HEK293T (cell line): ENCODE results near the gene KCTD20.

Source experiments
- FOXA1 ChIP-seq: fragments of 450-650 bp; IDR thresholded peaks from 2 replicates; pipeline ENCODE4 v1.6.1; 2016; ENCODE audit warnings: mild to moderate bottlenecking
- HDGF ChIP-seq: fragments of 450-650 bp; IDR thresholded peaks from 2 replicates; pipeline ENCODE4 v1.6.1; 2017; ENCODE audit warnings: antibody characterized with exemption, borderline replicate concordance
- SUZ12 ChIP-seq: fragments of 450-650 bp; IDR thresholded peaks from 2 replicates; pipeline ENCODE4 v1.6.1; 2016; ENCODE audit warnings: mild to moderate bottlenecking
- ZNF384 ChIP-seq: fragments of 450-650 bp; IDR thresholded peaks from 2 replicates; pipeline ENCODE4 v1.6.1; 2016

- no peak for TF ChIP-seq FOXA1
- no peak for TF ChIP-seq ZNF384
- TF ChIP-seq HDGF, result no peak
- no peak for TF ChIP-seq SUZ12
These were observed 61.4 kb downstream of the KCTD20 start for GRCh38 chr6:36504181-36504580.
